ENCODE measurements around the gene ZNF30.
"Not testable (repeated sequence)": the region's sequence is repeated elsewhere in the genome, so short reads cannot be mapped to it uniquely, and the experiment has no call there.

ZNF30 gene

DNA sequence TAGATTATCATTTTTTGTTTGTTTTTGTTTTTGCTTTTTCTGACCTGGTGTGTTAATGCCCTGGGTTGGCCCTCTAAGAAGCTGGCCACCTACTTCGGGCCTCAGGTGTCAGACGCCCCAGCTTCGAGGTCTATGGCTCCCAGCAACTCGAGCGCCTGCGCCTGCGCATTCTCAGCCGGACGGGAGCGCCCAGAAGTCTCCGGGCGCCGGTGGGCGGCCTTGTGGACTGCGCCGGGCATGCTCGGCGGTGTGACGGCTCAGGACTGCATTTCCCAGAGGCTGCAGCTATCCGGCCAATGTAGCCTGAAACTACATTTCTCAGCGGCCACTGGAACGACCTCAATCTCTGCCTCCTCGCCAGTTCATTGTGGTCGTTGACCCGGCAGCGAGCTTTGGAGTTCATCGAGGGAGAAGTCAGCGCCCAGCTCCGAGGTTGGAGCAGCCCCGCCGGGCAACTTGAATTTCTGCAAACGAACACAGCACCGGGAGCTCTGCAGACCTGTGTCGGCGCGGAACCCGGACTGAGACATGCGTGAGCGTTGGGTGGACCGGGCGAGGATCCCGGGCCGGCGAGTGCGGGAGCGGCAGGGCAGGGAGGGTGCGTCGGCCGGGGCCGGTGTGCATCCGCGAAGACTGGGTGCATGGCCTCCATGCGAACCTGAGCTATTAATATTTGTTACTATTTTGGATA, at the start of gene ZNF30:
Gene ZNF30 (plus strand): TSS at position 219 of the 691 bp plus-strand sequence. CDS start 3,045 bp downstream, outside the sequence.
- peak; percentile 98 for DNase-seq (ENCODE audit: low spot score)

DNA sequence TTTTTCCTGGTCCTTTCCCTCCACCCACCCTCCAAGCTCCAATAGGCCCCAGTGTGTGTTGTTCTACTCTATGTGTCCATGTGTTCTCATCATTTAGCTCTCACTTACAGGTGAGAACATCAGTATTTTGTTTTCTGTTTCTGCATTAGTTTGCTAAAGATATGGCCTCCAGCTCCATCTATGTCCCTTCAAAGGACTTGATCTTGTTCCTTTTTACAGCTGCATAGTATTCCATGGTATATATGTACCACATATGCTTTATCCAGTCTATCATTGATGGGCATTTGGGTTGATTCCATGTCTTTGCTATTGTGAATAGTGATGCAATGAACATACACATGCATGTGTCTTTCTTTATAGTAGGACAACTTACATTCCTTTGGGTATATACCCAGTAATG, 47.1 kb upstream of the ZNF30 start:
- no peak for DNase-seq (ENCODE audit: low spot score)

DNA sequence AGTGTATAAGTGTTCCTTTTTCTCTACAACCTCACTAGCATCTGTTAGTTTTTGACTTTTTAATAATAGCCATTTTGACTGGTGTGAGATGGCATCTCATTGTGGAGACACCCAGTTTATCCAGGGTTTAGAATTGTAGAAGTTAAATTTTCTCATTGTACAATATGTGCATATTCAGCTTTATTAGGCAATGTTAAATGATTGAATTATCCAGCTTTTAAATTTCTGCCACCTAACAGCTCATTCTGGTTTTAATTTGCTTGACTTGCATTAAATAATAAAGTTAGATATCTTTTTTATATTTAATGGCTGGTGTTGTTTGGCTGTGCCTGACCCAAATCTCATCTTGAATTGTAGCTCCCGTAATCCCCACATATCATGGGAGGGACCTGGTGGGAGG, 46.7 kb upstream of the ZNF30 start:
- no peak for DNase-seq (ENCODE audit: low spot score)

DNA sequence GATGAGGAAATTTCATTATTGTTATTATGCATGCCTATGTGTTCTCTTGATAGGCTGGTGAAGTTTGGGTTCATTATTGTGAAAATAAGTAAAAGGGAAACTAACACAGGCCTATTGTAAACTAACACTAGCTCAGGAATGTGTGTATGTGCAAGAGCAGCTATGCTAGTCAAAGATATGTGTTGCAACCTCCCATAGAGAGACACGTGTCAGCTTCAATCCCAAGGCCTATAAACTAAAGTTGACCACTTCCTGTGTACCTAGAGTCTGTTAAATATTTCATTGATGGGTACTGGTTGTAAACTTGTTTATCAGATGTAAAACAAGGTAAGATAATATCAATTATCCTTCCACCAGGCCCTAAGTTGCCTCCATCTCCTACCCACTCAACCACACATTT, 44.7 kb upstream of the ZNF30 start:
- DNase-seq (ENCODE audit: low spot score) = no peak

DNA sequence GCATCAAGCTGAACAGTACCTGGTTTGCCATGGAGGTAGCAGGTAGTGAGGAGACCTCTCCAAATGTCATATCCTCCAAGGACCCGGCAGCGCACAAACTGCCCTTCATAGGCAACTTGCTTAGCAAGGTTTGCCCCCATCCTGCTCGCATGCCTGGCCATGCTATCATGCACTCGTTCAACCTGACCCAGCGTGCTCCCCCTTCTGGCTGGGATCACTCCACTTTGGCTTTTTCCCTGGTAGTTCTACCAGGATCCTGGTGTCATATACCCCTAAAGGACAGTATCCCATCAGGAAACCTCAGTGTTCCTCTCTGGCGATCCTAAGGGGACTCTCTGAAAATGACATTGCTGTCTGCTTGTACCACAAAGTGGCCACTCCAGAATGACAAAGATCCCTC, 38.6 kb upstream of the ZNF30 start:
- no peak for DNase-seq (ENCODE audit: low spot score)

DNA sequence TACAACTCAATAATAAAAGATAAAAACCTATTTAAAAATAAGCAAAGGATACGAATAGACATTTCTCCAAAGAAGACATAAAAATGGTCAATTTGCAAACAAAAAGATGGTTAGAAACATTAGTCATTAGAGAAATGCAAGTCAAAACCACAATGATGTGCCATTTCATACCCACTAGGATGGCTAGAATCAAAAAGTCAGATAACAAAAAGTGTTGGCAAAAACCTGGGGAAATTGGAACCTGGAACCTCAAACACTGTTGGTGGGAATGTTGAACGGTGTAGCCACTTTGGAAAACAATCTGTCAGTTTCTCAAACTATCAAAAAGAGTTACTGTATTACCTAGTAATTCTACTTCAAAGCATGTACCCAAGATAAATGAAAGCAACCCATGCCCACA, 26.5 kb upstream of the ZNF30 start:
- DNase-seq (ENCODE audit: low spot score) = no peak

DNA sequence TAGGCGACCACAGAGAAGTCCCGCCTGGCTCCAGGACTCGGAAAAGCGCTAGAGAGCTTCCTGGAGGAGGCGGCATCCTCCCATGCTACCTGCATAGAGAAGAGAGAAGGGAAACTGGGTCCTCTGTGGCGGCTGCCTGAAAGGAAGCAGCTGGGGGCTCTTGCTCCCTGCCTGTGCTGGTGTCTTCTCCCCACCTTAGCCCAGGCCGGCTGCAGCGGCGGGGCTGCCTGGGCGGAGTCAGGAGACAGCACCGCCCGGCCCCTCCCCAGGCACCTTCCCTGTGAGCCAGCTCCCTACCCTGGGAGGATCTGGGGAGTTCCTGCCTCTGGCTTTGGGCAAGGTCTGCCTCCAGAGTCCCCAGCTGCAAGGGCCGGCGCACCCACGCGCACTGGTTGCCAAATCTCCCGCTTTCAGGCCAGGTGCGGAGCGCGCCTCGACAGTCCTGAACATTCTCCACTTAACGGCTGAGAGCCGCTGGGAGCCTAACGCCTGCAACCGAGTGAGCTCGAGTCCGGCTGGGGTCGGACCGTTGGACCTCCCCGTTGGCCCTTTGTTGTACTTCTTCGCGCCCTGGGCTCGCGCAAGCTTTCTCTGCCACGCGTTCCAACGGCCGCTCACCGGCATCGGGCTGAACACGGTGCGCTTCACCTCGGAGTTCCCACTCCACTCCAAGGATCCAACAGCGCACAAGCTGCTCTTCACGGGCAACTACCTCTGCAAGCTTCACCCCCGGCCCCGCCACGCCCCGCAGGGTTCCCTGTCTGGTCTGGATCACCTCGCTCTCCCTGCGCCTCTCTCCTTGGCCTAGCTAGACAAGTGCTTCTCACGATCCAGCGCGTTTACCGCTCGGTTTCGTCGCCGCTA, 21.8 kb upstream of the ZNF30 start:
- no peak for DNase-seq (ENCODE audit: low spot score)

DNA sequence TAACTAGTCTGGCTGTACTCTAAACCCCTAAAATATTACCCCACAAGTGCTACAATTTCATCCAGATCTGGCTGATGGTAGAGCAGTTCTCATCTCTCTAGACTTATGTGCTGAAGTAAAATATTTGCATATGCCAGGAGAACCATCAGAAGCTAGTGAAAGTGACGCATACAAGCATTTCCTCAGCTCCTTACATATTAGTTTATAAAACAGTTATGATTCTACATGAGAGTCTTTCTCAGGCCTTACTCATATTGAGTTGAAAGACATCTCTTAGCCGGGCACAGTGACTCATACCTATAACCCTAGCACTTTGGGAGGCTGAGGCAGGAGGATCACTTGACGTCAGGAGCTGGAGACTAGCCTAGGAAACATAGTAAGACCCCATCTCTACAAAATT, 15.9 kb upstream of the ZNF30 start:
- no peak for DNase-seq (ENCODE audit: low spot score)

DNA sequence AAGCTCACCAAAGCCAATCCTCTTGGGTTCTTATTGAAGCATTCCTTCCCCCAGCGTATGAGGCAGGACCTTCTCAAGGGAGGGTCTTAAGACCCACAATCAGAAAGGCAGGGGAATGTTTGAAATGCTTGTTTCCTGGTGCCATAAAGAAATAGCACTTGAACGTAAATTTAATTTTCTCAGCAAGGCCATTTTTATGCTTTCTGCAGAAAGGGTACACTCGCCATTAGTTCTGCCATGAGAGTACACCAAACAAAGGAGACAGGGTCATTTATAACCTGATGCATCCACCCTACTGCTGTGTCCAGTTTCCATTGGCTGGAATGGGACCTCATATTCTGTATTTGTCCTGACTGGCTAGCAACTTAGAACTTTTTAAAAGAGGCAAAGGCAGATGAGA, 9.6 kb upstream of the ZNF30 start:
- not testable (repeated sequence) for DNase-seq (ENCODE audit: low spot score)

DNA sequence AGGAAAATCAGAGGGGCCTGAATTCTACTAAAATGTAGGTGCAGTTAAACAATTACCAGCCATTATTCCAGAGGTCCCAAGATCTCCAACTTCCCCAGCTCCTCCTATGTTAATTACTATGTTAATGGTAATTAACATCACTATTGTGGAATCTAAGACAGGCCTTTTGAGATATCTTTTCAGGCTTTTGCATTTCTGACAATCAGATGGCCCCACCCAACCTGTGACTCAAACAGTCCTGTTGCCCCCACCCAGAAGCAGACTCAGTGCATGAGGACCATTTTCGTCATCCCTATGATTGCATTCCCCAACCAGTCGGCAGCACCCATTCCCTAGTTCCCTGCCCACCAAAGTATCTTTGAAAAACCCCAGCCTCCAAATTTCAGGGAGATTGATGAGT, 8.5 kb upstream of the ZNF30 start:
- no peak for DNase-seq (ENCODE audit: low spot score)

DNA sequence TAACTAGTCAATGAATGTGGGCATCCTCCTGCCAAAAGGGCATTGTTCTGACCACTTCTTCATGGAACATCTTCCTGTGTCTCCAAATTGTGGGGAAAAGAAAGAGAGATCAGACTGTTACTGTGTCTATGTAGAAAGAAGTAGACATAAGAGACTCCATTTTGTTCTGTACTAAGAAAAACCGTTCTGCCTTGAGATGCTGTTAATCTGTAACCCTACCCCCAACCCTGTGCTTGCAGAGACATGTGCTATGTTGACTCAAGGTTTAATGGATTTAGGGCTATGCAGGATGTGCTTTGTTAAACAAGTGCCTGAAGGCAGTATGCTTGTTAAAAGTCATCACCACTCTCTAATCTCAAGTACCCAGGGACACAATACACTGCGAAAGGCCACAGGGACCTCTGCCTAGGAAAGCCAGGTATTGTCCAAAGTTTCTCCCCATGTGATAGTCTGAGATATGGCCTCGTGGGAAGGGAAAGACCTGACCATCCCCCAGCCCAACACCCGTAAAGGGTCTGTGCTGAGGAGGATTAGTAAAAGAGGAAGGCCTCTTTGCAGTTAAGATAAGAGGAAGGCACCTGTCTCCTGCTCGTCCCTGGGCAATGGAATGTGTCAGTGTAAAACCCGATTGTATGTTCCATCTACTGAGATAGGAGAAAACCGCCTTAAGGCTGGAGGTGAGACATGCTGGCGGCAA, 6.5 kb upstream of the ZNF30 start:
- not testable (repeated sequence) for DNase-seq (ENCODE audit: low spot score)

DNA sequence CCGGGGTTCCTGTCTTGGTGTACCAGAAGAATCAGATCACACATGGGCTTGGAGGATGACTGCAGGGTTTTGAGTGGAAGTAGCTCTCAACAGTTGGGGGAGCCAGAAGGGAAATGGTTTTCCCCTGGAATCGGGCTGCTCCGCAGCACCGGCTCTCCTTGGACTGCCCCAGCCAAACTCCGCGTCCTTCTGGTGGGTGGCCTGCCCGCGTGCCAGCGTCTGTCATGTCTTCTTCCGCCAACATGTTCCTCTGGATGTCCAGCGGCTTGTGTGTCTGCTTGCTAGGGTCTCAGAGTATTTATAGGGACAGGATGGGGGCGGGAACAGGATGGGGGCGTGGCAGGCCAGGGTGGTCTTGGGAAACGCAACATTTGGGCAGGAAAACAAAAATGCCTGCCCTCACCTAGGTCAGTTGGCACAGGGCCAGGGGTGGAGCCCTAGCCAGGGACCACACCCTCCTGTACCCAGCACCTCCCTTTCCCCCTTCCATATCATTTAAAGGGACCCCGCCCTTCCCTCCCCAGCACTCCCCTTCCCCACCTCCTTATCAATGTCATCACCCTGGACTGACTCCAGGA, 1.3 kb upstream of the ZNF30 start:
- no peak for DNase-seq (ENCODE audit: low spot score)

DNA sequence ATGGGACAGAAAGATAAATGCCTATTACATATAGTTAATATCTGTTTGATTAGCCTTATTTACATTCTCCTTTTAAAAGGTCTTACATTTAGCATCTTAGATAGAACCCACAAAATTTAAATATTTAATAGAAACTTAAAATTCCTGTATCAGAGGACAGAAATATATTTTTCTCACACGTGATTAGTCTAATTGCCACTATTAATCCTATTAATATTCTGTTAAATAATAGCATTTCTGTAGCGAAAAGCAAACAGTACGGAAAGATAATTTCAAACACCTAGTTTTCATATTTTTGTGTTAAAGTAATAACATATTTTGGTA, 380 bp upstream of the ZNF30 start:
- no peak for DNase-seq (ENCODE audit: low spot score)

DNA sequence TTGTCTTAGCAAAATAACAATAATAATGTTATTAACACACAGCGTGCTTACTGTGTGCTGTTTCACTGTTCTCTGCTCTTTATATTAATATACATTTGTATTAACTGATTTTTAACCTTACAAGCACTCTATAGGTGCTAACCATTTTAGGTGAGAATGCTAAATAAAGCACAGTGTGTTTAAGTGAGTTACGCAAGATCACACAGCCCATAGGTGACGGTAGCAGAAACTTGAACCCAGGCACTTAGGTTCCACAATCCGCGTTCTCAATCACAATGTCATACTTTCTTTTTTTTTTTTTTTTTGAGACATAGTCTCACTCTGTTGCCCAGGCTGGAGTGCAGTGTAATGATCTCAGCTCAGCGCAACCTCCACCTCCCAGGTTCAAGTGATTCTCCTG, 5.8 kb downstream of the ZNF30 start:
- no peak for DNase-seq (ENCODE audit: low spot score)

DNA sequence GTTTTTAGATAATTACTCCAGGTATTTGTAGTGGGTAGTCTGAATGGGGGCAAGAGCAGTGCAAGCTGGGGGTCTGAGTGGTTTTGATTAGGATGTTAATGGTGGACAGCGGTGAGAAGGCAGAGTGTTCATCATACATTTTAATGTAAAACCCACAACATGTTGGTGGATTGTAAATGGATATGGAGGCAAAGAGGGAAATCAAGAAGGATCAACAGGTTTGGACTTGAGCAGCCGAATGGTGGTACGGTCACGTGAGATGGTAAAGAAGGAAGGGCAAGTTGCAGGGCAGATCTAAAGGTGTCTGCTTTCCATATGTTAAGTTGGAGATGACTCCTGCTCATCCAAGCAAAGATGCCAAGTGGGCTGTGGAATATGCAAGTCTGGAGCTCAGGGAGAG, 9.5 kb downstream of the ZNF30 start:
- DNase-seq (ENCODE audit: low spot score) = no peak

DNA sequence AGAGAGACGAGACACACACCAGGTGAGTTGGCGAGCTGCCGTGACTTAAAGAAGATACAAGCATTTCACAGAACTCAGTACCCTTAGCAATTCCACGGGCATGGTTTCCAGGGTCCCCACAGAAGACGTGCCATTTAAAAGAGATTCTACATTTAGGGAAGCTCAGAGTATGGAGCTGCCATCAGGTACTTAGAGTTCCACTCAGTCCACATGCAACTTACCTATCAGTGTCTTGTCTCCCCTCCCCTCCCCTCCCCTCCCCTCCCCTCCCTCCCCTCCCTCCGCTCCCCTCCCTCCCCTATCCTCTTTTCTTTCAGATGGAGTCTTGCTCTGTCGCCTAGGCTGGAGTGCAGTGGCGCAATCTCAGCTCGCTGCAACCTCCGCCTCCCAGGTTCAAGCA, 12.2 kb downstream of the ZNF30 start:
- DNase-seq (ENCODE audit: low spot score) = no peak

DNA sequence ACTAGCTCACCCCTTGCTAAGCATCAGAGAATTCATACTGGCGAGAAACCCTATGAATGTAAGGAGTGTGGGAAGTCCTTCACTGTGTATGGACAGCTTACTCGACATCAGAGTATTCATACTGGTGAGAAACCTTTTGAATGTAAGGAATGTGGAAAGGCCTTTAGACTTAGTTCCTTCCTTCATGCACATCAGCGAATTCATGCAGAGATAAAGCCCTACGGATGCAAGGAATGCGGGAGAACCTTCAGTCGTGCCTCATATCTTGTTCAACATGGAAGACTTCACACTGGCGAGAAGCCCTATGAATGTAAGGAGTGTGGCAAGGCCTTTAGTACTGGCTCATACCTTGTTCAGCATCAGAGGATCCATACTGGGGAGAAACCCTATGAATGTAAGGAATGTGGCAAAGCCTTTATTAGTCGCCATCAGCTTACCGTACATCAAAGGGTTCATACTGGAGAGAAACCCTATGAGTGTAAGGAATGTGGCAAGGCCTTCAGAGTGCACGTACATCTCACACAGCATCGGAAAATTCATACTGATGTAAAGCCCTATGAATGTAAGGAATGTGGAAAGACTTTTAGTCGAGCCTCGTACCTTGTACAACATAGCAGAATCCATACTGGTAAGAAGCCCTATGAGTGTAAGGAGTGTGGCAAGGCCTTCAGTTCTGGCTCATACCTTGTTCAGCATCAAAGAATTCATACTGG, 17.3 kb downstream of the ZNF30 start:
- DNase-seq (ENCODE audit: low spot score) = no peak

DNA sequence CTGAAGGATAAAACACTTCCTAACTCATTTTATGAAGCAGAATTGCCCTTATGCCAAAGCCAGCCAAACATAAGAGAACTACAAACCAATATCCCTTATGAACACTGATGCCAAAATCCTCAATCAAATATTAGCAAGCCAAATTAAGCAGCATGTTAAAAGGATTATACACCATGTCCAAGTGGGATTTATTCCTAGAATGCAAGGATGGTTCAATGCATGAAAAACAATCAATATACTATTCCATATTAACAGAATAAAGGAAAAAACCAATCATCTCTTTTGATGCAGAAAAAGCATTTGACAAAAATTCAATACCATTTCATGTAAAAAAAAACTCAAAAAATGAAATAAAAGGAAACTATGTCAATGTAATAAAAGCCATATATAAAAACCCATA, 26.4 kb downstream of the ZNF30 start:
- DNase-seq (ENCODE audit: low spot score) = no peak

DNA sequence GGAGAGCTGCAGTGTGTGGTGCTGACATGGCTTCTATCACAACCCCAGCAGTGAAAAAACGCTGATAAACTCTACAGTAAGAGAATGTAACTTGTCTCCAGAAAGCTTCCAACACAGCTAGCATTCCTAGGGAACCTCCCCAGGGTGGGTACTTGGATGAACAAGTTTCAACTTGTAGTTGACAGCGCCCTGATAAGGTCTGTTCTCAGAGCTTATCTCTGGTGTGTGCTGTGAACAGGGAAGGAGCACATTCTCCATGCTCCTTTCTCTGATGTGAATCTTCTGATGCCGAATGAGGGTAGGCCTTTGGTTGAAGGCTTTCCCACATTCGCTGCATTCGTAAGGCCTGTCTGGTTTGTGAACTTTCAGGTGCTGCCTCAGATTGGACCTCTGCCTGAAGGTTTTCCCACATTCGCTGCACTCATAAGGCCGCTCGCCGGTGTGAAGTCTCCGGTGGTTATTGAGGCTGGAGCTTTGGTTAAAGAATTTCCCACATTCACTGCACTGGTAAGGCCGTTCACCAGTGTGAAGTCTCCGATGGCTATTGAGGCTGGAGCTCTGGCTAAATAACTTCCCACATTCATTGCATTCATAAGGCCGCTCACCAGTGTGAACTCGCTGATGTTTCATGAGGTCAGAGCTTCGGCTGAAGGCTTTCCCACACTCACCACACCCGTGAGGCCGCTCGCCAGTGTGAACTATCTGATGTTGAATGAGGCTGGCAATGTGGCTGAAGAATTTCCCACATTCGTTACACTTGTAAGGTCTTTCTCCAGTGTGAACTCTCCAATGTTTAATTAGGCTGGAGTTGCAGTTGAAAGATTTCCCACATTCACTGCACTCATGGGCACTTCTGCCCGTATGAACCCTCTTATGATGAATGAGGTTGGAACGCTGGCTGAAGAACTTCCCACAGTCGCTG, 31.4 kb downstream of the ZNF30 start:
- DNase-seq (ENCODE audit: low spot score) = no peak

DNA sequence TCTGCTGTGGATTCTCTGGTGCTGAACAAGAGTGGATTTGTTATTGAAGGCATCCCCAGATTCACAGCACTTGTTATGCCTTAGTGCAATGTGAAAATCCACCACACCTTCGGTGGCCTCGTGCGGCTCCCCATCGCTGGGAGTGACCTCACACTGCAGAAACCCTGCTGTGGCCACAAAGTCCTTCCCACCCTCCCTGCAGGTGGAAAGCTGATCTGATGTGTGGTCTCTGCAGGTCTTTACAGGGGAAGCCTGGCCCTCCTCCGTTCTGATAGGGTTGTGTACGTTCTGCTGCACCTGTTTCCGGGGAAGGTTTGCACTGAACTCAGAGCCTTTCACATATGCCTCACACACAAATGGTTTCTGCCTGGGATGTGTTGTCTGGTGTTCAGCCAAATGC, 32.3 kb downstream of the ZNF30 start:
- DNase-seq (ENCODE audit: low spot score) = no peak
